ENCODE data around the gene EFCAB11.

DNA sequence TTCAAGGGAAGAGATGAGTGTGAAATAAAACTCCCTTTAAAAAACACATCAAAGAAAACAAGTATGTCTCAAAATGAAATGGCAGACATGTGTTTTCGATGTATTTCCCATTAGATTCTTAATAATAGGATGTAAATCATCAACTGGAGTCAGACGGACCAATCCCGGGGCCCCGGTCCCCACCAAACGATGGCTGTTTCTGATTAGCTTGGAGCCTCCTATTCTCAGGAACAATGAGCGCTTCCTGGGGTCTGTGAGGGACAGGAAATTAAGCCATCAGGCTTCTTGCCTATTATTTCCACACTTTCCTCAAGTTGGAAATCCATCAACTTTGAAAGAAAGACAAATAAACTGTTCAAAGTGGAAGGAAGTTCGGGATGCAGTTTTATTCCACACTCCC lies 179.4 kb downstream of the EFCAB11 start:
- TF ChIP-seq, protein P1, sequence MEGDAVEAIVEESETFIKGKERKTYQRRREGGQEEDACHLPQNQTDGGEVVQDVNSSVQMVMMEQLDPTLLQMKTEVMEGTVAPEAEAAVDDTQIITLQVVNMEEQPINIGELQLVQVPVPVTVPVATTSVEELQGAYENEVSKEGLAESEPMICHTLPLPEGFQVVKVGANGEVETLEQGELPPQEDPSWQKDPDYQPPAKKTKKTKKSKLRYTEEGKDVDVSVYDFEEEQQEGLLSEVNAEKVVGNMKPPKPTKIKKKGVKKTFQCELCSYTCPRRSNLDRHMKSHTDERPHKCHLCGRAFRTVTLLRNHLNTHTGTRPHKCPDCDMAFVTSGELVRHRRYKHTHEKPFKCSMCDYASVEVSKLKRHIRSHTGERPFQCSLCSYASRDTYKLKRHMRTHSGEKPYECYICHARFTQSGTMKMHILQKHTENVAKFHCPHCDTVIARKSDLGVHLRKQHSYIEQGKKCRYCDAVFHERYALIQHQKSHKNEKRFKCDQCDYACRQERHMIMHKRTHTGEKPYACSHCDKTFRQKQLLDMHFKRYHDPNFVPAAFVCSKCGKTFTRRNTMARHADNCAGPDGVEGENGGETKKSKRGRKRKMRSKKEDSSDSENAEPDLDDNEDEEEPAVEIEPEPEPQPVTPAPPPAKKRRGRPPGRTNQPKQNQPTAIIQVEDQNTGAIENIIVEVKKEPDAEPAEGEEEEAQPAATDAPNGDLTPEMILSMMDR (IDR thresholded peaks at IDR 0.05) = no peak
- TF ChIP-seq POLR2A (IDR thresholded peaks at IDR 0.05) = no peak

Measured in thyroid gland (tissue), 4 donors.